CD4-positive, alpha-beta T cell treated with Interleukin-17A for 1 hour (primary cell): ENCODE data around the gene NDEL1.

Experiments
- DNase-seq: peaks from one replicate; pipeline ENCODE4 v3.0.0-alpha.2; 2020

The NDEL1 gene

DNA sequence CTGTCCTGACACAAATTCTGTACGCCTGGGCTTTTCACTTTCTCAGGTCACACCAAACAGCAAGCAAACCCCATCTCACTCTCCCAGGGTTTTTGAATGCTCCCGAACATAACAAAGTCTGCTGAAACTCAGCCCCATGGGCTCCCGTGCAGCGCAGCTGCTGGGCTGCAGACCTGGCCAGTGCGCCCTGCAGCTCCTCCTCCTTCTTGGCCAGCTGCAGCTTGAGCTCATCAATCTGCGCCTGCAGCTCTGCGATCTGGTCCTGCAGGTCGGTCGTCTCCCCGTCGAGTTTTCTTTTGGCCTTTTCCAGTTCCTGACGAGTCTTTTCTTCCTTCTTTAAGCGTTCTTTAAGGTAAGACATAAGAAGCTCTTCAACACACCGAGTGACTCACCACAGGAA is 70.5 kb downstream of the NDEL1 start:
- DNase-seq = no peak

DNA sequence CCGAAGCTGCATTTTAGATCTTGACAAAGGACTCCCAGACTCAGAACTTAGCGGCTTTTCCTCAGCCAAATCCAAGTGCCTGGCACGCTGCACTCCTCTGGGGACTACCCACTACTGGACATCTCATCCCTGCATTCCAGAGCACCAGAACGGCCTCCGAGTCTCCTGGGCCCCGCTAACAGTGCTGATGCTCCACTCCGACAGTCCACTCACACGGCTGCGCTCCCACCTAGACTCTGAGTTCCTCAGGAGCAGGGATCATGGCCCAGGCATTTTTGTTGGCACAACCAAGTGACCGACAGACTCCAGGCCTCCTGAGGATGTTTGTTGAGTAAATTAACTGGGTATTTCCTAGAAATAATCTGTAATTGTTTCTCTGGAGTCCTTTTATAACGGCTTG is 79.1 kb downstream of the NDEL1 start:
- no peak for DNase-seq
